Effector CD4-positive, alpha-beta T cell (primary cell): Measurements from ENCODE around the gene ZBTB46.
A peak's percentile ranks its signal among the peaks of the same experiment; 100 is the strongest.
"Not testable (repeated sequence)": the region's sequence is repeated elsewhere in the genome, so short reads cannot be mapped to it uniquely, and the experiment has no call there.

Source experiments
- DNase-seq: peaks from one replicate; pipeline ENCODE4 v3.0.0-alpha.2; 2020

Gene ZBTB46

GRCh38 chr20:63783970-63784369 is 47.1 kb downstream of the ZBTB46 start:
- no peak for DNase-seq

GRCh38 chr20:63782521-63782971 is 48.5 kb downstream of the ZBTB46 start:
- no peak for DNase-seq

- DNase-seq = peak; percentile 16
Measured at GRCh38 chr20:63782051-63782471, 49.0 kb downstream of the ZBTB46 start.

GRCh38 chr20:63781181-63781580 is 49.9 kb downstream of the ZBTB46 start:
- no peak for DNase-seq

GRCh38 chr20:63778857-63779256 is 52.2 kb downstream of the ZBTB46 start:
- no peak for DNase-seq

GRCh38 chr20:63778034-63778752 is 52.9 kb downstream of the ZBTB46 start:
- no peak for DNase-seq

- DNase-seq = no peak
Measured at GRCh38 chr20:63777614-63778013, 53.5 kb downstream of the ZBTB46 start.

GRCh38 chr20:63776875-63777274 is 54.2 kb downstream of the ZBTB46 start:
- DNase-seq = not testable (repeated sequence)

- DNase-seq = no peak
Measured at GRCh38 chr20:63775096-63775978, 55.7 kb downstream of the ZBTB46 start.

- no peak for DNase-seq
Measured at GRCh38 chr20:63774306-63774705, 56.8 kb downstream of the ZBTB46 start.

GRCh38 chr20:63773571-63774241 is 57.4 kb downstream of the ZBTB46 start:
- no peak for DNase-seq

GRCh38 chr20:63772781-63773518 is 58.1 kb downstream of the ZBTB46 start:
- DNase-seq = no peak

GRCh38 chr20:63771046-63771707 is 59.9 kb downstream of the ZBTB46 start:
- no peak for DNase-seq

- no peak for DNase-seq
Measured at GRCh38 chr20:63769891-63770474, 61.1 kb downstream of the ZBTB46 start.

- no peak for DNase-seq
Measured at GRCh38 chr20:63768591-63769515, 62.2 kb downstream of the ZBTB46 start.

GRCh38 chr20:63767886-63768285 is 63.2 kb downstream of the ZBTB46 start:
- DNase-seq = no peak

- DNase-seq = no peak
Measured at GRCh38 chr20:63767456-63767855, 63.6 kb downstream of the ZBTB46 start.

GRCh38 chr20:63766695-63767426 is 64.2 kb downstream of the ZBTB46 start:
- no peak for DNase-seq

- no peak for DNase-seq
Measured at GRCh38 chr20:63765902-63766301, 65.2 kb downstream of the ZBTB46 start.
